Uterus (tissue), 2 donors: ENCODE measurements around the gene HSD11B1.

Experiments
- POLR2A ChIP-seq, 2 donors: fragments of 450-650 bp; IDR thresholded peaks; one replicate each; pipeline ENCODE4 v1.6.1; 2016; ENCODE audit warnings: antibody characterized with exemption in 2 of 2, mild to moderate bottlenecking in 1 of 2, moderate library complexity in 1 of 2
- TF ChIP-seq, protein P1 (sequence below), 4 experiments: fragments of 200-600 bp in 2 of 4; fragments of 450-650 bp in 2 of 4; sonication (generic) in 2 of 4; IDR thresholded peaks; one replicate each; pipeline ENCODE4 v1.5.1; 2016 to 2019; ENCODE audit warnings: antibody characterized with exemption in 4 of 4, mild to moderate bottlenecking in 2 of 4, moderate library complexity in 1 of 4

DNA sequence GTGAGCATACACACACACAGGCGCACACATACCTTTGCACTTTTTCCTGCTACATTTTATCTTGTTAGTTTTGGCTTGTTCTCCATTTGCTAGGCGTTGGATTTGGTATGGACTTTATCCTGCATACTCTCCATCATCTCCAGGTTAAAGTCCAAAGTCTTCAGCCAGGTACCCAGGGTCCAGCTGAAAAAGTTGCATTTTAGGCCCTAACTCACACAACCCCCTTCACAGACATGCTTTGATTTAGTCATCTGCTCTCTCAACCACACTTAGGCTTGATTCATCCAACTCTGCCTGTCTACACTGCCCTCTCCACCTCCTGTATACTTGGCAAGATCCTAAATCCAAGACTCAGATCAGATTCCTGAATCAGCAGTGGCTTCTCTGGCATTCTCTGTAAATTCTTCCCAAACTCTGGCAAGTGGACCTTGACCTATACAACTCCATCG is 41.7 kb upstream of the HSD11B1 start:
- TF ChIP-seq, protein P1, sequence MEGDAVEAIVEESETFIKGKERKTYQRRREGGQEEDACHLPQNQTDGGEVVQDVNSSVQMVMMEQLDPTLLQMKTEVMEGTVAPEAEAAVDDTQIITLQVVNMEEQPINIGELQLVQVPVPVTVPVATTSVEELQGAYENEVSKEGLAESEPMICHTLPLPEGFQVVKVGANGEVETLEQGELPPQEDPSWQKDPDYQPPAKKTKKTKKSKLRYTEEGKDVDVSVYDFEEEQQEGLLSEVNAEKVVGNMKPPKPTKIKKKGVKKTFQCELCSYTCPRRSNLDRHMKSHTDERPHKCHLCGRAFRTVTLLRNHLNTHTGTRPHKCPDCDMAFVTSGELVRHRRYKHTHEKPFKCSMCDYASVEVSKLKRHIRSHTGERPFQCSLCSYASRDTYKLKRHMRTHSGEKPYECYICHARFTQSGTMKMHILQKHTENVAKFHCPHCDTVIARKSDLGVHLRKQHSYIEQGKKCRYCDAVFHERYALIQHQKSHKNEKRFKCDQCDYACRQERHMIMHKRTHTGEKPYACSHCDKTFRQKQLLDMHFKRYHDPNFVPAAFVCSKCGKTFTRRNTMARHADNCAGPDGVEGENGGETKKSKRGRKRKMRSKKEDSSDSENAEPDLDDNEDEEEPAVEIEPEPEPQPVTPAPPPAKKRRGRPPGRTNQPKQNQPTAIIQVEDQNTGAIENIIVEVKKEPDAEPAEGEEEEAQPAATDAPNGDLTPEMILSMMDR (IDR thresholded peaks at IDR 0.05) = no peak
- no peak for TF ChIP-seq POLR2A (IDR thresholded peaks at IDR 0.05)
